K562 (cell line): Measurements from ENCODE around the gene SMIM45.
A peak's percentile ranks its signal among the peaks of the same experiment; 100 is the strongest.

Experiments
- E2F4 ChIP-seq: sonication (generic); formaldehyde crosslinking; IDR thresholded peaks from 2 replicates; pipeline ENCODE4 v1.8.0; 2022; ENCODE audit warnings: mild to moderate bottlenecking, low read depth, missing genetic modification reagents
- KDM2B ChIP-seq: fragments of 250-450 bp; sonication (Bioruptor Pico); IDR thresholded peaks from 2 replicates; pipeline ENCODE4 v1.8.0; 2021; ENCODE audit warnings: mild to moderate bottlenecking, moderate library complexity
- MXI1 ChIP-seq: IDR thresholded peaks from 2 replicates; pipeline ENCODE4 v1.6.1; 2011; ENCODE audit warnings: low read depth, mild to moderate bottlenecking, improper control_type of control experiment, low read length
- PTBP1 ChIP-seq: fragments of 200-400 bp; formaldehyde crosslinking; IDR thresholded peaks from 2 replicates; pipeline ENCODE4 v1.6.1; 2017; ENCODE audit warnings: low read depth, low read length
- SMAD1 ChIP-seq: fragments of 150-350 bp; IDR thresholded peaks from 2 replicates; pipeline ENCODE4 v1.6.1; 2014; ENCODE audit warnings: low read length, low read depth; ENCODE audit not compliant: partially characterized antibody
- SNAPC5 ChIP-seq: fragments of 250-450 bp; sonication (Bioruptor Pico); IDR thresholded peaks from 2 replicates; pipeline ENCODE4 v1.8.0; 2021; ENCODE audit warnings: moderate library complexity, mild to moderate bottlenecking, inconsistent platforms
- SRF ChIP-seq, 2 experiments: fragments of 250-450, 450-650 bp in 1 of 2; sonication (Bioruptor Pico) in 1 of 2; sonication (generic) in 1 of 2; formaldehyde crosslinking; IDR thresholded peaks; 2 replicates each; pipeline versions ENCODE4 v1.5.0 to v1.5.1; 2020 to 2022; ENCODE audit warnings: mild to moderate bottlenecking in 1 of 2, missing genetic modification reagents in 1 of 2
- ZBTB9 ChIP-seq: fragments of 450-650 bp; formaldehyde crosslinking; IDR thresholded peaks from 2 replicates; pipeline ENCODE4 v1.4.0; 2020; ENCODE audit warnings: mild to moderate bottlenecking, moderate library complexity
- ZHX1 ChIP-seq: fragments of 150-350 bp; conservative IDR thresholded peaks from 2 replicates; pipeline ENCODE4 v1.6.1; 2014; ENCODE audit warnings: low read length
- ZNF518B ChIP-seq: fragments of 250-450 bp; sonication (Bioruptor Pico); IDR thresholded peaks from 2 replicates; pipeline ENCODE4 v1.5.0; 2021; ENCODE audit warnings: mild to moderate bottlenecking, moderate library complexity

Gene SMIM45

GRCh38 chr22:41946629-41947423 is 5.1 kb upstream of the SMIM45 start, which contains the start of gene CENPM (continued):
- peak; percentile 89 for TF ChIP-seq E2F4 (CRISPR knock-in tag)
- TF ChIP-seq SMAD1: peak; percentile 28
- TF ChIP-seq ZBTB9: peak; percentile 22; the same call in 1 of the 2 replicates
- TF ChIP-seq ZHX1: no peak
- TF ChIP-seq ZNF518B: no peak
- no peak for TF ChIP-seq SNAPC5 (CRISPR knock-in tag)
- no peak for TF ChIP-seq KDM2B (CRISPR knock-in tag)
- no peak for TF ChIP-seq SRF (CRISPR knock-in tag; IDR thresholded peaks at IDR 0.05)
- peak; percentile 76 for TF ChIP-seq MXI1
- no peak for TF ChIP-seq PTBP1
